Measurements from ENCODE around the gene SCML1.

- no peak for TF ChIP-seq POLR2AphosphoS5 (IDR thresholded peaks at IDR 0.05)
- no peak for TF ChIP-seq CTCF (IDR thresholded peaks at IDR 0.05)
- no peak for TF ChIP-seq POLR2A (IDR thresholded peaks at IDR 0.05)
These were observed 3.8 kb downstream of the SCML1 start for GRCh38 chrX:17741123-17741511.
